Liver (tissue), 9 donors: Measurements from ENCODE around the gene GPBP1L1. TPM values are rescaled to one million over a fixed set of nuclear protein-coding genes. Genes with fewer than 3 reads are reported as not detected.
"Not testable (repeated sequence)": the region's sequence is repeated elsewhere in the genome, so short reads cannot be mapped to it uniquely, and the experiment has no call there.

ENCODE experiments used
- DNase-seq: peaks from one replicate; pipeline ENCODE4 v3.0.0-alpha.2; 2017; ENCODE audit warnings: low spot score
- H3K27ac ChIP-seq, 2 donors: one replicate each; pipeline ENCODE4 v1.7.0; 2013; ENCODE audit warnings: inconsistent platforms in 2 of 2, low read length in 2 of 2, control low read depth in 1 of 2, low read depth in 1 of 2, mild to moderate bottlenecking in 1 of 2
- H3K27me3 ChIP-seq, 4 donors: one replicate each; pipeline versions ENCODE4 v1.6.1 to v1.7.0; 2013; ENCODE audit warnings: low read length in 3 of 4, inconsistent platforms in 1 of 4, mild to moderate bottlenecking in 1 of 4, moderate library complexity in 1 of 4; ENCODE audit not compliant: control insufficient read depth in 4 of 4, insufficient read depth in 4 of 4
- H3K36me3 ChIP-seq, 4 donors: one replicate each; pipeline versions ENCODE4 v1.6.1 to v1.7.0; 2013; ENCODE audit warnings: low read length in 3 of 4, mild to moderate bottlenecking in 3 of 4, low read depth in 1 of 4, moderate library complexity in 1 of 4; ENCODE audit not compliant: control insufficient read depth in 4 of 4, insufficient read depth in 3 of 4
- H3K4me1 ChIP-seq, 4 donors: one replicate each; pipeline versions ENCODE4 v1.6.1 to v1.7.0; 2013; ENCODE audit warnings: low read length in 3 of 4, mild to moderate bottlenecking in 3 of 4, moderate library complexity in 1 of 4; ENCODE audit not compliant: control insufficient read depth in 4 of 4, insufficient read depth in 4 of 4
- H3K4me3 ChIP-seq, 3 donors: one replicate each; pipeline versions ENCODE4 v1.6.1 to v1.7.0; 2013; ENCODE audit warnings: low read length in 3 of 3, control low read depth in 1 of 3, low read depth in 1 of 3, mild to moderate bottlenecking in 1 of 3
- H3K9ac ChIP-seq, 2 donors: one replicate each; pipeline ENCODE4 v1.7.0; 2013; ENCODE audit warnings: low read length in 2 of 2, mild to moderate bottlenecking in 2 of 2, moderate library complexity in 2 of 2, control low read depth in 1 of 2, low read depth in 1 of 2
- H3K9me3 ChIP-seq, 4 donors: one replicate each; pipeline versions ENCODE4 v1.6.1 to v1.7.0; 2013; ENCODE audit warnings: low read length in 3 of 4; ENCODE audit not compliant: control insufficient read depth in 4 of 4
- ATF3 ChIP-seq: IDR thresholded peaks from 2 replicates; pipeline ENCODE4 v1.6.1; 2016; ENCODE audit warnings: antibody characterized with exemption
- CTCF ChIP-seq: fragments of 150-350 bp; IDR thresholded peaks from 2 replicates; pipeline ENCODE4 v1.5.1; 2017; ENCODE audit warnings: improper control_type of control experiment, low read depth, low read length; ENCODE audit not compliant: missing input control
- EGR1 ChIP-seq, 2 donors: IDR thresholded peaks; 2 replicates each; pipeline ENCODE4 v1.6.1; 2016 to 2018; ENCODE audit warnings: antibody characterized with exemption in 2 of 2, low read depth in 2 of 2
- FOXA1 ChIP-seq: IDR thresholded peaks from 2 replicates; pipeline ENCODE4 v1.6.1; 2016; ENCODE audit warnings: antibody characterized with exemption
- FOXA2 ChIP-seq: IDR thresholded peaks from 2 replicates; pipeline ENCODE4 v1.6.1; 2016; ENCODE audit warnings: antibody characterized with exemption
- GABPA ChIP-seq, 2 donors: IDR thresholded peaks in 1 of 2; conservative IDR thresholded peaks in 1 of 2; 2 replicates each; pipeline ENCODE4 v1.6.1; 2016; ENCODE audit warnings: antibody characterized with exemption in 2 of 2, mild to moderate bottlenecking in 1 of 2, moderate library complexity in 1 of 2
- HNF4A ChIP-seq, 2 donors: conservative IDR thresholded peaks; 2 replicates each; pipeline ENCODE4 v1.6.1; 2016; ENCODE audit warnings: antibody characterized with exemption in 2 of 2, mild to moderate bottlenecking in 2 of 2
- HNF4G ChIP-seq: IDR thresholded peaks from 2 replicates; pipeline ENCODE4 v1.6.1; 2016; ENCODE audit warnings: antibody characterized with exemption
- JUND ChIP-seq, 2 donors: IDR thresholded peaks; 2 replicates each; pipeline ENCODE4 v1.6.1; 2016; ENCODE audit warnings: antibody characterized with exemption in 2 of 2
- NR2F2 ChIP-seq: IDR thresholded peaks from 2 replicates; pipeline ENCODE4 v1.6.1; 2016; ENCODE audit warnings: antibody characterized with exemption
- RAD21 ChIP-seq, 2 donors: IDR thresholded peaks; 2 replicates each; pipeline ENCODE4 v1.6.1; 2016; ENCODE audit warnings: antibody characterized with exemption in 2 of 2, mild to moderate bottlenecking in 2 of 2
- RXRA ChIP-seq, 2 donors: IDR thresholded peaks; 2 replicates each; pipeline ENCODE4 v1.6.1; 2017 to 2018; ENCODE audit warnings: antibody characterized with exemption in 2 of 2, mild to moderate bottlenecking in 1 of 2
- SP1 ChIP-seq: IDR thresholded peaks from 2 replicates; pipeline ENCODE4 v1.6.1; 2018; ENCODE audit warnings: antibody characterized with exemption, mild to moderate bottlenecking
- TAF1 ChIP-seq: conservative IDR thresholded peaks from 2 replicates; pipeline ENCODE4 v1.6.1; 2016; ENCODE audit warnings: antibody characterized with exemption, mild to moderate bottlenecking
- YY1 ChIP-seq: IDR thresholded peaks from 2 replicates; pipeline ENCODE4 v1.6.1; 2016; ENCODE audit warnings: antibody characterized with exemption, mild to moderate bottlenecking
- ZBTB33 ChIP-seq: IDR thresholded peaks from 2 replicates; pipeline ENCODE4 v1.6.1; 2016; ENCODE audit warnings: antibody characterized with exemption
- WGBS: extraction: QIAGEN DNeasy Blood & Tissue Kit; methylation state at CpG from one replicate; pipeline ENCODE4 v1.1.7; 2013; 5-methylcytosine and 5-hydroxymethylcytosine counted together
- polyA plus RNA-seq, 2 donors: library from polyadenylated mRNA; stranded (reverse) in 1 of 2; unstranded in 1 of 2; fragments of 200-250 nt in 1 of 2; fragments of >200 nt in 1 of 2; fragmentation: Nextera tagmentation in 1 of 2; extraction: Ambion mirVana in 1 of 2; gene quantifications; one replicate each; pipeline versions ENCODE4 v1.2.1 to v1.2.3, GENCODE V29; 2013 to 2015
- total RNA-seq, 2 donors: library from RNA; depleted of rRNA; stranded (reverse); fragments of >200 nt; gene quantifications; one replicate each; pipeline ENCODE4 v1.2.3, GENCODE V29; 2014
- TF ChIP-seq, protein P1 (sequence below): IDR thresholded peaks from 2 replicates; pipeline ENCODE4 v1.6.1; 2016; ENCODE audit warnings: antibody characterized with exemption, mild to moderate bottlenecking
- TF ChIP-seq, protein P2 (sequence below): IDR thresholded peaks from 2 replicates; pipeline ENCODE4 v1.6.1; 2016; ENCODE audit warnings: antibody characterized with exemption
- donor health status: healthy.
- donor health status: healthy.
- donor health status: healthy.
- donor health status: healthy.
- donor health status: healthy.

GPBP1L1 gene
- total and polyA plus RNA-seq, 4 donors, result 24.8 to 86.7 (median 53.5) TPM

DNA sequence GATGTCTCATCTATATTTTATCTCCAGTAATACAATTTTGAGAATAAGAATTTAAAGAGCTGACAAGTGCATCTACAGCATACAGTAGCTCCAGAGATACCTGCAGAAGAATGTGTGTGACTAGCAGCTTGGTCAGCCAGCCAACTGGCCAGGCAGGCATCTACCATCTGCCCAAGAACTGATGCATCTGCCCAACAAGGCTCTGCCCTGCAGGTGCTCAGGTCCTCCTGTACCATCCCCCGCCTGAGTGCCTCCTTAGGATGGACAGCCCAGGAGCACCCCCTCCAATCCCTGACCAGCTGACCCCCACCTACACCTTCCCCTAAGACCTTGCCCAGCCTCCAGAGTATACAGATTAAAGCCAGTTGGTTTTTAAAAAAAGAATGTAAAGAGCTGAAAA, 32.0 kb upstream of the GPBP1L1 start:
- no peaks in the 10 kb centered on the region for H3K9me3 ChIP-seq
- H3K4me1 ChIP-seq, result no peaks in the 10 kb centered on the region
- WGBS, result 100% methylated on average over 1 of the region's 1 CpG
- no peaks in the 10 kb centered on the region for H3K27me3 ChIP-seq
- H3K4me3 ChIP-seq, result no peak overlapping the region
- TF ChIP-seq RXRA (IDR thresholded peaks at IDR 0.05), result no peak
- no peak for TF ChIP-seq JUND (IDR thresholded peaks at IDR 0.05)
- TF ChIP-seq, protein P1, sequence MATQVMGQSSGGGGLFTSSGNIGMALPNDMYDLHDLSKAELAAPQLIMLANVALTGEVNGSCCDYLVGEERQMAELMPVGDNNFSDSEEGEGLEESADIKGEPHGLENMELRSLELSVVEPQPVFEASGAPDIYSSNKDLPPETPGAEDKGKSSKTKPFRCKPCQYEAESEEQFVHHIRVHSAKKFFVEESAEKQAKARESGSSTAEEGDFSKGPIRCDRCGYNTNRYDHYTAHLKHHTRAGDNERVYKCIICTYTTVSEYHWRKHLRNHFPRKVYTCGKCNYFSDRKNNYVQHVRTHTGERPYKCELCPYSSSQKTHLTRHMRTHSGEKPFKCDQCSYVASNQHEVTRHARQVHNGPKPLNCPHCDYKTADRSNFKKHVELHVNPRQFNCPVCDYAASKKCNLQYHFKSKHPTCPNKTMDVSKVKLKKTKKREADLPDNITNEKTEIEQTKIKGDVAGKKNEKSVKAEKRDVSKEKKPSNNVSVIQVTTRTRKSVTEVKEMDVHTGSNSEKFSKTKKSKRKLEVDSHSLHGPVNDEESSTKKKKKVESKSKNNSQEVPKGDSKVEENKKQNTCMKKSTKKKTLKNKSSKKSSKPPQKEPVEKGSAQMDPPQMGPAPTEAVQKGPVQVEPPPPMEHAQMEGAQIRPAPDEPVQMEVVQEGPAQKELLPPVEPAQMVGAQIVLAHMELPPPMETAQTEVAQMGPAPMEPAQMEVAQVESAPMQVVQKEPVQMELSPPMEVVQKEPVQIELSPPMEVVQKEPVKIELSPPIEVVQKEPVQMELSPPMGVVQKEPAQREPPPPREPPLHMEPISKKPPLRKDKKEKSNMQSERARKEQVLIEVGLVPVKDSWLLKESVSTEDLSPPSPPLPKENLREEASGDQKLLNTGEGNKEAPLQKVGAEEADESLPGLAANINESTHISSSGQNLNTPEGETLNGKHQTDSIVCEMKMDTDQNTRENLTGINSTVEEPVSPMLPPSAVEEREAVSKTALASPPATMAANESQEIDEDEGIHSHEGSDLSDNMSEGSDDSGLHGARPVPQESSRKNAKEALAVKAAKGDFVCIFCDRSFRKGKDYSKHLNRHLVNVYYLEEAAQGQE, result no peak
- TF ChIP-seq RAD21 (IDR thresholded peaks at IDR 0.05), result no peak
- no peak for TF ChIP-seq ATF3
- TF ChIP-seq YY1, result no peak
- TF ChIP-seq, protein P2, sequence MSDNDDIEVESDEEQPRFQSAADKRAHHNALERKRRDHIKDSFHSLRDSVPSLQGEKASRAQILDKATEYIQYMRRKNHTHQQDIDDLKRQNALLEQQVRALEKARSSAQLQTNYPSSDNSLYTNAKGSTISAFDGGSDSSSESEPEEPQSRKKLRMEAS, result no peak
- no peak for TF ChIP-seq EGR1 (IDR thresholded peaks at IDR 0.05; ENCODE audit: low read depth in 2 of 2)
- TF ChIP-seq HNF4G, result no peak
- no peak for TF ChIP-seq SP1
- TF ChIP-seq TAF1, result no peak
- no peak for TF ChIP-seq NR2F2
- no peak for TF ChIP-seq GABPA (IDR thresholded peaks at IDR 0.05 in 1 of 2, conservative IDR thresholded peaks at IDR 0.05 in 1 of 2)
- TF ChIP-seq FOXA2, result no peak
- TF ChIP-seq CTCF, result no peak
- TF ChIP-seq HNF4A (conservative IDR thresholded peaks at IDR 0.05), result no peak
- no peak for TF ChIP-seq FOXA1
- TF ChIP-seq ZBTB33, result no peak
- H3K36me3 ChIP-seq, result peaks cover 0 to 9% (median under 1%) of the 10 kb centered on the region in 4 donors
- no peak overlapping the region for H3K27ac ChIP-seq
- no peak for DNase-seq
- H3K9ac ChIP-seq, result no peak overlapping the region

GRCh38 chr1:45717386-45717785, 31.1 kb upstream of the GPBP1L1 start:
- H3K4me1 ChIP-seq, H3K4me3 ChIP-seq, H3K27me3 ChIP-seq, DNase-seq, H3K9me3 ChIP-seq, H3K9ac ChIP-seq, H3K27ac ChIP-seq, H3K36me3 ChIP-seq: not testable (repeated sequence)
- 86% methylated on average over 8 of the region's 8 CpGs for WGBS
